HepG2 (cell line): ENCODE results near the gene DBNDD1. TPM values are rescaled to one million over a fixed set of nuclear protein-coding genes. Genes with fewer than 3 reads are reported as not detected.
"Not testable (repeated sequence)": the region's sequence is repeated elsewhere in the genome, so short reads cannot be mapped to it uniquely, and the experiment has no call there.

ENCODE experiments used
- ATAC-seq: fragments of 200-7000 bp; cut with Tn5 transposase; 3 replicates; pipeline ENCODE4 v1.9.1; 2020; ENCODE audit warnings: mild to moderate bottlenecking, moderate library complexity
- BruUV-seq: library from RNA; stranded (reverse); fragments of 400-500 nt; replicated peaks from 2 replicates; lab custom pipeline; 2021; lab: Mats Ljungman, UMichigan
- CTCF ChIA-PET: fragments of 300-600 bp; formaldehyde crosslinking; extraction: SDS; loops from one replicate; lab custom pipeline; 2021; ENCODE audit warnings: low total read pairs, inconsistent platforms, low intra/inter-chr PET ratio; lab: Yijun Ruan, JAX
- POLR2A ChIA-PET: fragments of 350-600 bp; sonication (Branson Sonifier 250); formaldehyde crosslinking; loops from one replicate; lab custom pipeline; 2020; ENCODE audit warnings: antibody characterized with exemption, inconsistent platforms; lab: Yijun Ruan, JAX
- DNase-seq: peaks from one replicate; pipeline ENCODE4 v3.0.0-alpha.2; 2015; ENCODE audit warnings: low spot score
- FAIRE-seq: peaks from 3 replicates; lab custom pipeline; 2011; peaks lifted over from hg19 to GRCh38; lab: Jason Lieb, UNC
- H2AFZ ChIP-seq: one replicate; pipeline ENCODE4 v1.6.1; 2011; ENCODE audit warnings: low read length, inconsistent platforms
- H3K27ac ChIP-seq: fragments of 300-600 bp; 3 replicates; pipeline ENCODE4 v1.8.0; 2011; ENCODE audit warnings: mixed run types, mild to moderate bottlenecking, mixed read lengths, low read length, inconsistent platforms; ENCODE audit not compliant: insufficient read depth; ENCODE audit errors: extremely low read length
- H3K27me3 ChIP-seq, 2 experiments: fragments of 200-600 bp in 1 of 2; 2 replicates in 1 of 2; 3 replicates in 1 of 2; pipeline versions ENCODE4 v1.6.0 to v1.8.0; 2011; ENCODE audit warnings: low read length in 2 of 2, mild to moderate bottlenecking in 2 of 2, moderate library complexity in 2 of 2, inconsistent platforms in 1 of 2; ENCODE audit not compliant: insufficient read depth in 2 of 2, control insufficient read depth in 1 of 2
- H3K36me3 ChIP-seq, 2 experiments: fragments of 200-600 bp in 1 of 2; replicated peaks in 1 of 2; 2 replicates in 1 of 2; 3 replicates in 1 of 2; pipeline versions ENCODE4 v1.5.1 to v1.8.0; 2011; ENCODE audit warnings: low read length in 2 of 2, inconsistent platforms in 1 of 2; ENCODE audit not compliant: insufficient read depth in 2 of 2, control insufficient read depth in 1 of 2
- H3K4me1 ChIP-seq: 2 replicates; pipeline ENCODE4 v1.5.1; 2012; ENCODE audit warnings: low read length, inconsistent platforms; ENCODE audit not compliant: insufficient read depth
- H3K4me2 ChIP-seq: 2 replicates; pipeline ENCODE4 v1.6.0; 2011; ENCODE audit warnings: low read depth, low read length, inconsistent platforms
- H3K4me3 ChIP-seq, 3 experiments: fragments of 200-600 bp in 1 of 3; sonication (generic), shearing (Covaris generic) in 1 of 3; replicated peaks in 1 of 3; 2 replicates each; pipeline ENCODE4 v1.5.1; 2011 to 2016; ENCODE audit warnings: low read length in 3 of 3, inconsistent platforms in 2 of 3, low read depth in 2 of 3, mild to moderate bottlenecking in 2 of 3, control low read depth in 1 of 3, mixed read lengths in 1 of 3; ENCODE audit not compliant: insufficient read depth in 1 of 3
- H3K79me2 ChIP-seq: one replicate; pipeline ENCODE4 v1.6.1; 2011; ENCODE audit warnings: low read length, inconsistent platforms; ENCODE audit not compliant: insufficient read depth
- H3K9ac ChIP-seq: 2 replicates; pipeline ENCODE4 v1.6.0; 2011; ENCODE audit warnings: mild to moderate bottlenecking, low read depth, low read length, inconsistent platforms; ENCODE audit not compliant: insufficient read depth
- H3K9me3 ChIP-seq: 2 replicates; pipeline ENCODE4 v1.5.1; 2012; ENCODE audit warnings: mild to moderate bottlenecking, low read length
- H4K20me1 ChIP-seq: 2 replicates; pipeline ENCODE4 v1.6.0; 2011; ENCODE audit warnings: inconsistent platforms, mild to moderate bottlenecking, low read length, moderate library complexity; ENCODE audit not compliant: insufficient read depth
- HNRNPK ChIP-seq: fragments of 200-400 bp; formaldehyde crosslinking; IDR thresholded peaks from 2 replicates; pipeline ENCODE4 v1.6.1; 2018; ENCODE audit warnings: low read length, low read depth, moderate library complexity, mild to moderate bottlenecking; ENCODE audit not compliant: poor library complexity, severe bottlenecking
- HOXA3 ChIP-seq: sonication (generic); formaldehyde crosslinking; IDR thresholded peaks from 2 replicates; pipeline ENCODE4 v1.5.0; 2020; ENCODE audit warnings: missing genetic modification reagents
- MBD4 ChIP-seq: IDR thresholded peaks from 2 replicates; pipeline ENCODE4 v1.6.1; 2012; ENCODE audit warnings: low read length, inconsistent platforms, borderline replicate concordance
- NFKB2 ChIP-seq: sonication (generic); formaldehyde crosslinking; IDR thresholded peaks from 2 replicates; pipeline ENCODE4 v1.4.0; 2020; ENCODE audit warnings: missing genetic modification reagents, borderline replicate concordance
- PAF1 ChIP-seq: IDR thresholded peaks from 2 replicates; pipeline ENCODE4 v1.6.1; 2016; ENCODE audit warnings: missing genetic modification reagents, missing compliant biosample characterization
- TP53 ChIP-seq: sonication (generic); formaldehyde crosslinking; conservative IDR thresholded peaks from 2 replicates; pipeline ENCODE4 v1.4.0; 2020; ENCODE audit warnings: missing genetic modification reagents
- ZMYM2 ChIP-seq: sonication (generic); formaldehyde crosslinking; IDR thresholded peaks from 2 replicates; pipeline ENCODE4 v1.8.0; 2022; ENCODE audit warnings: mild to moderate bottlenecking, missing genetic modification reagents
- ZMYM3 ChIP-seq: sonication (generic); formaldehyde crosslinking; IDR thresholded peaks from 2 replicates; pipeline ENCODE4 v1.5.1; 2020; ENCODE audit warnings: mild to moderate bottlenecking, missing genetic modification reagents
- ZNF251 ChIP-seq: sonication (generic); formaldehyde crosslinking; IDR thresholded peaks from 2 replicates; pipeline ENCODE4 v1.9.0; 2021; ENCODE audit warnings: mild to moderate bottlenecking, missing genetic modification reagents
- ZNF629 ChIP-seq: sonication (generic); formaldehyde crosslinking; conservative IDR thresholded peaks from 2 replicates; pipeline ENCODE4 v1.5.0; 2020; ENCODE audit warnings: missing genetic modification reagents
- WGBS: methylation state at CpG from one replicate; pipeline ENCODE4 v1.1.6; 2017; ENCODE audit warnings: low lambda C conversion rate; 5-methylcytosine and 5-hydroxymethylcytosine counted together
- in situ Hi-C: cut with HindIII; loops from 2 replicates; pipeline ENCODE4 v1.10.0; 2017; ENCODE audit warnings: low pct_unique_long_range_greater_than_20kb; ENCODE audit not compliant: extremely low pct_ligation_motif_present
- intact Hi-C: fragments of 100-400 bp; cut with micrococcal nuclease; formaldehyde crosslinking; loops from one replicate; pipeline ENCODE4 v1.10.0; 2022; ENCODE audit not compliant: unreplicated experiment
- polyA plus RNA-seq, 8 experiments: library from polyadenylated mRNA; depleted of rRNA in 3 of 8; stranded (reverse) in 7 of 8; unstranded in 1 of 8; fragments of >200 nt; fragmentation: Illumina TruSeq in 4 of 8; extraction: Trizol in 4 of 8; gene quantifications; 2 replicates each; pipeline versions ENCODE4 v1.2.1 to v1.2.3, GENCODE V29; 2011 to 2016; ENCODE audit warnings: low read depth in 4 of 8, missing spikeins in 1 of 8, mixed read lengths in 1 of 8; ENCODE audit not compliant: insufficient read depth in 1 of 8
- total RNA-seq, 5 experiments: library from RNA; depleted of rRNA; stranded (reverse); fragments of >200 nt; fragmentation: Illumina TruSeq; extraction: Trizol; gene quantifications; 2 replicates each; pipeline ENCODE4 v1.2.3, GENCODE V29; 2016; ENCODE audit warnings: low read depth in 1 of 5
- TF ChIP-seq, protein P1 (sequence below): IDR thresholded peaks from 2 replicates; pipeline ENCODE4 v1.6.1; 2016; ENCODE audit warnings: low read depth, control low read depth
- TF ChIP-seq, protein P2 (sequence below): sonication (generic); formaldehyde crosslinking; IDR thresholded peaks from 2 replicates; pipeline ENCODE4 v1.4.0; 2020; ENCODE audit warnings: missing genetic modification reagents

The DBNDD1 gene
- total and polyA plus RNA-seq, 2 of the 13 experiments (the other 11 are each of a cell fraction or from before 2014, with no cell fraction given) = 17.0 to 40.4 TPM

DNA sequence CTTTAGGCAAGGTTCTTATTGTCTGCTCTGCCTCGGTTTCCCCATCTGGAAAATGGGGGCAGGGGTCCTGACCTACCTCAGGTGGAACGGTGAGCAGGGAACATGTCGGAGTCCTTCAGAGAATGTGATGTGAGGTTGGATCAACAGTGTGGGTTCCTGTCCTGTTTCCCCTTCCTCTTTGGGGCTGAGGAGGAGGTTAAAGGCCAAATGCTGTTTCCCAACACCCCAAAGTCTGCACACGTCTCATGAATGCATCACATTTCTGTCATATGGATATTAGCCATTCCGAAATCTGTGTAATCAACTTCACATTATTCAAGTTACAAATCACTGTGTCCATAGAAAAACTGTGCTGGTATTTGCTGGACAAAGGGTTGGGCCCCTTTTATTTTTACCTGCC lies 51.8 kb downstream of the DBNDD1 start:
- H3K9ac ChIP-seq, H4K20me1 ChIP-seq, ATAC-seq, in situ Hi-C loops, FAIRE-seq, POLR2A ChIA-PET, H3K4me2 ChIP-seq, H3K27me3 ChIP-seq, CTCF ChIA-PET, H2AFZ ChIP-seq, H3K4me3 ChIP-seq, H3K27ac ChIP-seq, BruUV-seq: not testable (repeated sequence)
- peaks cover 26% of the 10 kb centered on the region for H3K79me2 ChIP-seq
- H3K4me1 ChIP-seq = peaks cover 29% of the 10 kb centered on the region
- 89% methylated on average over 5 of the region's 5 CpGs for WGBS
- peaks cover 6 to 12% of the 10 kb centered on the region in 2 experiments; a peak in 3 of 5 replicates for H3K36me3 ChIP-seq
- TF ChIP-seq ZMYM3 (CRISPR knock-in tag) (0 out of 2 replicates have a peak, but pooled peaks have one; percentile 26), ZNF629 (CRISPR knock-in tag) (peak; percentile 85)
- TF ChIP-seq, all 625 proteins: peak for 2; not testable (repeated sequence) for 623
- DNase-seq, H3K9me3 ChIP-seq, intact Hi-C loops: not testable (repeated sequence)

- ATAC-seq = no peak; the same call in 2 of the 3 replicates
- Histone ChIP-seq H3K4me3 (no peak overlapping the region), H3K4me2 (no peak overlapping the region), H3K9me3 (no peaks in the 10 kb centered on the region), H3K27me3 (no peaks in the 10 kb centered on the region; a peak in 1 of 5 replicates), H3K79me2 (peaks cover 21% of the 10 kb centered on the region), H3K36me3 (peaks cover 7 to 12% of the 10 kb centered on the region in 2 experiments; a peak in 3 of 5 replicates), H3K27ac (no peak overlapping the region), H3K4me1 (peaks cover 25% of the 10 kb centered on the region), H4K20me1 (no peaks in the 10 kb centered on the region), H2AFZ (no peak overlapping the region), H3K9ac (no peak overlapping the region)
- in situ Hi-C loops = no loop called here
- 96% methylated on average over 9 of the region's 9 CpGs for WGBS
- POLR2A ChIA-PET = no interaction called here
- no peak for FAIRE-seq
- BruUV-seq = no TSS peak
- CTCF ChIA-PET = no interaction called here
- no peak for DNase-seq
- intact Hi-C loops = no loop called here
- TF ChIP-seq HNRNPK (no peak), MBD4 (no peak), NFKB2 (CRISPR knock-in tag) (no peak), PAF1 (CRISPR knock-in tag) (no peak), HOXA3 (CRISPR knock-in tag) (no peak), ZMYM2 (CRISPR knock-in tag) (no peak), TP53 (CRISPR knock-in tag) (no peak), ZNF251 (CRISPR knock-in tag) (no peak)
- TF ChIP-seq, protein P1, sequence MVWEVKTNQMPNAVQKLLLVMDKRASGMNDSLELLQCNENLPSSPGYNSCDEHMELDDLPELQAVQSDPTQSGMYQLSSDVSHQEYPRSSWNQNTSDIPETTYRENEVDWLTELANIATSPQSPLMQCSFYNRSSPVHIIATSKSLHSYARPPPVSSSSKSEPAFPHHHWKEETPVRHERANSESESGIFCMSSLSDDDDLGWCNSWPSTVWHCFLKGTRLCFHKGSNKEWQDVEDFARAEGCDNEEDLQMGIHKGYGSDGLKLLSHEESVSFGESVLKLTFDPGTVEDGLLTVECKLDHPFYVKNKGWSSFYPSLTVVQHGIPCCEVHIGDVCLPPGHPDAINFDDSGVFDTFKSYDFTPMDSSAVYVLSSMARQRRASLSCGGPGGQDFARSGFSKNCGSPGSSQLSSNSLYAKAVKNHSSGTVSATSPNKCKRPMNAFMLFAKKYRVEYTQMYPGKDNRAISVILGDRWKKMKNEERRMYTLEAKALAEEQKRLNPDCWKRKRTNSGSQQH (CRISPR knock-in tag) = no peak
- TF ChIP-seq, protein P2, sequence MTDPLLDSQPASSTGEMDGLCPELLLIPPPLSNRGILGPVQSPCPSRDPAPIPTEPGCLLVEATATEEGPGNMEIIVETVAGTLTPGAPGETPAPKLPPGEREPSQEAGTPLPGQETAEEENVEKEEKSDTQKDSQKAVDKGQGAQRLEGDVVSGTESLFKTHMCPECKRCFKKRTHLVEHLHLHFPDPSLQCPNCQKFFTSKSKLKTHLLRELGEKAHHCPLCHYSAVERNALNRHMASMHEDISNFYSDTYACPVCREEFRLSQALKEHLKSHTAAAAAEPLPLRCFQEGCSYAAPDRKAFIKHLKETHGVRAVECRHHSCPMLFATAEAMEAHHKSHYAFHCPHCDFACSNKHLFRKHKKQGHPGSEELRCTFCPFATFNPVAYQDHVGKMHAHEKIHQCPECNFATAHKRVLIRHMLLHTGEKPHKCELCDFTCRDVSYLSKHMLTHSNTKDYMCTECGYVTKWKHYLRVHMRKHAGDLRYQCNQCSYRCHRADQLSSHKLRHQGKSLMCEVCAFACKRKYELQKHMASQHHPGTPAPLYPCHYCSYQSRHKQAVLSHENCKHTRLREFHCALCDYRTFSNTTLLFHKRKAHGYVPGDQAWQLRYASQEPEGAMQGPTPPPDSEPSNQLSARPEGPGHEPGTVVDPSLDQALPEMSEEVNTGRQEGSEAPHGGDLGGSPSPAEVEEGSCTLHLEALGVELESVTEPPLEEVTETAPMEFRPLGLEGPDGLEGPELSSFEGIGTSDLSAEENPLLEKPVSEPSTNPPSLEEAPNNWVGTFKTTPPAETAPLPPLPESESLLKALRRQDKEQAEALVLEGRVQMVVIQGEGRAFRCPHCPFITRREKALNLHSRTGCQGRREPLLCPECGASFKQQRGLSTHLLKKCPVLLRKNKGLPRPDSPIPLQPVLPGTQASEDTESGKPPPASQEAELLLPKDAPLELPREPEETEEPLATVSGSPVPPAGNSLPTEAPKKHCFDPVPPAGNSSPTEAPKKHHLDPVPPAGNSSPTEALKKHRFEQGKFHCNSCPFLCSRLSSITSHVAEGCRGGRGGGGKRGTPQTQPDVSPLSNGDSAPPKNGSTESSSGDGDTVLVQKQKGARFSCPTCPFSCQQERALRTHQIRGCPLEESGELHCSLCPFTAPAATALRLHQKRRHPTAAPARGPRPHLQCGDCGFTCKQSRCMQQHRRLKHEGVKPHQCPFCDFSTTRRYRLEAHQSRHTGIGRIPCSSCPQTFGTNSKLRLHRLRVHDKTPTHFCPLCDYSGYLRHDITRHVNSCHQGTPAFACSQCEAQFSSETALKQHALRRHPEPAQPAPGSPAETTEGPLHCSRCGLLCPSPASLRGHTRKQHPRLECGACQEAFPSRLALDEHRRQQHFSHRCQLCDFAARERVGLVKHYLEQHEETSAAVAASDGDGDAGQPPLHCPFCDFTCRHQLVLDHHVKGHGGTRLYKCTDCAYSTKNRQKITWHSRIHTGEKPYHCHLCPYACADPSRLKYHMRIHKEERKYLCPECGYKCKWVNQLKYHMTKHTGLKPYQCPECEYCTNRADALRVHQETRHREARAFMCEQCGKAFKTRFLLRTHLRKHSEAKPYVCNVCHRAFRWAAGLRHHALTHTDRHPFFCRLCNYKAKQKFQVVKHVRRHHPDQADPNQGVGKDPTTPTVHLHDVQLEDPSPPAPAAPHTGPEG (CRISPR knock-in tag) = no peak
Observed at GRCh38 chr16:89966756-89967155, 52.5 kb downstream of the DBNDD1 start.
